HCT116 (cell line): ENCODE results near the gene ATP13A5. TPM values are rescaled to one million over a fixed set of nuclear protein-coding genes. Genes with fewer than 3 reads are reported as not detected.

Experiments
- ATAC-seq: fragments of 200-7000 bp; cut with Tn5 transposase; 2 replicates; pipeline ENCODE4 v1.9.1; 2020; ENCODE audit warnings: mild to moderate bottlenecking, moderate library complexity
- BruUV-seq: library from RNA; stranded (reverse); fragments of 400-500 nt; replicated peaks from 2 replicates; lab custom pipeline; 2021; lab: Mats Ljungman, UMichigan
- CTCF ChIA-PET: fragments of 300-600 bp; sonication (Branson Sonifier 250); formaldehyde crosslinking; loops from one replicate; lab custom pipeline; 2021; ENCODE audit warnings: antibody characterized with exemption; lab: Charles Lee
- POLR2A ChIA-PET: fragments of 300-600, 350-600 bp; sonication (Branson Sonifier 250); formaldehyde crosslinking; loops from one replicate; lab custom pipeline; 2021; ENCODE audit warnings: antibody characterized with exemption; lab: Charles Lee
- RAD21 ChIA-PET, 2 experiments: fragments of 300-600 bp; sonication (Branson Sonifier 250); formaldehyde crosslinking; loops; one replicate each; lab custom pipeline; 2023; ENCODE audit warnings: low total read pairs in 2 of 2; ENCODE audit not compliant: uncharacterized antibody in 2 of 2, unreplicated experiment in 2 of 2, low non-redundant PET in 1 of 2; lab: Charles Lee
- DNase-seq: peaks from one replicate; pipeline ENCODE4 v3.0.0-alpha.2; 2010; ENCODE audit warnings: low read depth, low spot score
- H2AFZ ChIP-seq: fragments of 200-600 bp; shearing (Covaris generic), sonication (generic); 2 replicates; pipeline ENCODE4 v1.6.1; 2017; ENCODE audit warnings: low read depth, mixed run types, mixed read lengths, antibody characterized with exemption, low read length; ENCODE audit not compliant: poor library complexity, severe bottlenecking
- H3K27ac ChIP-seq: 2 replicates; pipeline ENCODE4 v1.5.1; 2012; ENCODE audit warnings: low read depth, low read length
- H3K27me3 ChIP-seq: fragments of 200-600 bp; sonication (generic); 2 replicates; pipeline ENCODE4 v1.6.1; 2016; ENCODE audit warnings: mixed run types, low read length, mixed read lengths; ENCODE audit not compliant: insufficient read depth
- H3K36me3 ChIP-seq, 2 experiments: fragments of 200-500 bp in 1 of 2; fragments of 200-600 bp in 1 of 2; sonication (Bioruptor generic) in 1 of 2; sonication (generic) in 1 of 2; 2 replicates each; pipeline versions ENCODE4 v1.5.1 to v1.6.1; 2014 to 2016; ENCODE audit warnings: low read length in 2 of 2, inconsistent platforms in 1 of 2, mixed read lengths in 1 of 2, mixed run types in 1 of 2; ENCODE audit not compliant: insufficient read depth in 2 of 2, control insufficient read depth in 1 of 2
- H3K4me1 ChIP-seq, 2 experiments: fragments of 200-600 bp in 1 of 2; sonication (generic) in 1 of 2; 2 replicates each; pipeline versions ENCODE4 v1.5.1 to v1.6.1; 2012 to 2017; ENCODE audit warnings: low read length in 2 of 2, inconsistent platforms in 1 of 2, mild to moderate bottlenecking in 1 of 2, mixed read lengths in 1 of 2, mixed run types in 1 of 2, moderate library complexity in 1 of 2; ENCODE audit not compliant: insufficient read depth in 2 of 2, control insufficient read depth in 1 of 2
- H3K4me2 ChIP-seq: fragments of 200-600 bp; sonication (generic); 2 replicates; pipeline ENCODE4 v1.6.1; 2017; ENCODE audit warnings: mixed run types, low read length, mixed read lengths
- H3K4me3 ChIP-seq, 2 experiments: fragments of 200-600 bp in 1 of 2; sonication (generic) in 1 of 2; replicated peaks in 1 of 2; 2 replicates each; pipeline ENCODE4 v1.5.1; 2011 to 2016; ENCODE audit warnings: low read length in 2 of 2, control low read depth in 1 of 2, low read depth in 1 of 2, mild to moderate bottlenecking in 1 of 2, mixed read lengths in 1 of 2, mixed run types in 1 of 2
- H3K79me2 ChIP-seq: fragments of 200-600 bp; sonication (generic); 2 replicates; pipeline ENCODE4 v1.6.1; 2017; ENCODE audit warnings: mild to moderate bottlenecking, mixed run types, low read length, moderate library complexity, mixed read lengths; ENCODE audit not compliant: insufficient read depth
- H3K9ac ChIP-seq: fragments of 200-600 bp; sonication (generic); 2 replicates; pipeline ENCODE4 v1.6.1; 2016; ENCODE audit warnings: low read length, mixed read lengths
- H3K9me2 ChIP-seq: fragments of 200-600 bp; sonication (generic), shearing (Covaris generic); 2 replicates; pipeline ENCODE4 v1.6.1; 2017; ENCODE audit warnings: mixed run types, mild to moderate bottlenecking, moderate library complexity; ENCODE audit not compliant: insufficient read depth
- H3K9me3 ChIP-seq, 2 experiments: fragments of 200-500 bp in 1 of 2; fragments of 200-600 bp in 1 of 2; sonication (Bioruptor generic) in 1 of 2; sonication (generic) in 1 of 2; 2 replicates each; pipeline ENCODE4 v1.6.1; 2014 to 2017; ENCODE audit warnings: low read length in 2 of 2, mixed read lengths in 2 of 2, inconsistent platforms in 1 of 2, low read depth in 1 of 2, mild to moderate bottlenecking in 1 of 2, mixed run types in 1 of 2, moderate library complexity in 1 of 2; ENCODE audit not compliant: control insufficient read depth in 1 of 2, insufficient read depth in 1 of 2
- H4K20me1 ChIP-seq: fragments of 200-600 bp; sonication (generic), shearing (Covaris generic); 2 replicates; pipeline ENCODE4 v1.6.1; 2017; ENCODE audit warnings: mixed run types, mild to moderate bottlenecking, moderate library complexity; ENCODE audit not compliant: insufficient read depth
- CTCF ChIP-seq, 3 experiments: fragments of 200-600 bp in 1 of 3; sonication (generic) in 1 of 3; IDR thresholded peaks in 2 of 3; conservative IDR thresholded peaks in 1 of 3; 2 replicates each; pipeline ENCODE4 v1.5.1; 2012 to 2017; ENCODE audit warnings: low read depth in 2 of 3, low read length in 2 of 3, antibody characterized with exemption in 1 of 3, borderline replicate concordance in 1 of 3, control low read depth in 1 of 3, mild to moderate bottlenecking in 1 of 3, mixed read lengths in 1 of 3, mixed run types in 1 of 3, moderate library complexity in 1 of 3; ENCODE audit not compliant: insufficient read depth in 1 of 3
- FOSL1 ChIP-seq: IDR thresholded peaks from 2 replicates; pipeline ENCODE4 v1.6.1; 2012; ENCODE audit warnings: low read depth
- JUND ChIP-seq: IDR thresholded peaks from 2 replicates; pipeline ENCODE4 v1.6.1; 2012
- POLR2A ChIP-seq: IDR thresholded peaks from 2 replicates; pipeline ENCODE4 v1.7.0; 2011; ENCODE audit warnings: borderline replicate concordance; ENCODE audit not compliant: insufficient read depth, insufficient read length; ENCODE audit errors: extremely low read depth
- SP1 ChIP-seq: IDR thresholded peaks from 2 replicates; pipeline ENCODE4 v1.6.1; 2012; ENCODE audit warnings: low read depth
- TCF7L2 ChIP-seq: IDR thresholded peaks from 2 replicates; pipeline ENCODE4 v1.7.0; 2011; ENCODE audit warnings: borderline replicate concordance, inconsistent platforms; ENCODE audit not compliant: insufficient read depth, insufficient read length; ENCODE audit errors: extremely low read depth
- ZBTB33 ChIP-seq: IDR thresholded peaks from 2 replicates; pipeline ENCODE4 v1.6.1; 2011; ENCODE audit warnings: mild to moderate bottlenecking, low read length, moderate library complexity; ENCODE audit not compliant: insufficient replicate concordance; ENCODE audit errors: extremely low read depth
- ZFX ChIP-seq: fragments of 450-650 bp; IDR thresholded peaks from 2 replicates; pipeline ENCODE4 v1.6.1; 2017
- intact Hi-C: fragments of 100-400 bp; cut with micrococcal nuclease; formaldehyde crosslinking; loops from 2 replicates; pipeline ENCODE4 v1.10.0; 2022
- total RNA-seq: library from RNA; stranded (reverse); gene quantifications from one replicate; pipeline ENCODE4 v1.2.1, GENCODE V29; 2021; ENCODE audit not compliant: unreplicated experiment

Gene ATP13A5
- total RNA-seq, 1 experiment from 2014 or later = not detected

GRCh38 chr3:193350744-193351143 lies 27.8 kb downstream of the ATP13A5 start:
- Histone ChIP-seq H3K36me3 (no peaks in the 10 kb centered on the region), H3K9ac (no peak overlapping the region), H3K79me2 (no peaks in the 10 kb centered on the region), H3K9me2 (no peaks in the 10 kb centered on the region), H3K4me1 (no peaks in the 10 kb centered on the region), H3K27me3 (peaks cover 31% of the 10 kb centered on the region), H2AFZ (no peak overlapping the region)
- intact Hi-C loops = no loop called here
- ChIA-PET RAD21 (no interaction called here), CTCF (no interaction called here)
- no peak for ATAC-seq
- TF ChIP-seq JUND (no peak), CTCF (IDR thresholded peaks at IDR 0.05 in 2 of 3, conservative IDR thresholded peaks at IDR 0.05 in 1 of 3; ENCODE audit: borderline replicate concordance in 1 of 3, insufficient read depth in 1 of 3, low read depth in 2 of 3, low read length in 2 of 3) (no peak), ZBTB33 (no peak), ZFX (no peak), POLR2A (no peak), SP1 (no peak), TCF7L2 (no peak), FOSL1 (no peak)
- TF ChIP-seq, all 23 proteins: peak for 0
- Histone ChIP-seq H3K27ac (no peak overlapping the region), H3K4me2 (no peak overlapping the region), H3K9me3 (no peaks in the 10 kb centered on the region), H3K4me3 (no peak overlapping the region), H4K20me1 (no peaks in the 10 kb centered on the region)
- no TSS peak for BruUV-seq
- DNase-seq = no peak
- POLR2A ChIA-PET = no interaction called here
